ENCODE results near the gene HLCS.

Gene HLCS

DNA sequence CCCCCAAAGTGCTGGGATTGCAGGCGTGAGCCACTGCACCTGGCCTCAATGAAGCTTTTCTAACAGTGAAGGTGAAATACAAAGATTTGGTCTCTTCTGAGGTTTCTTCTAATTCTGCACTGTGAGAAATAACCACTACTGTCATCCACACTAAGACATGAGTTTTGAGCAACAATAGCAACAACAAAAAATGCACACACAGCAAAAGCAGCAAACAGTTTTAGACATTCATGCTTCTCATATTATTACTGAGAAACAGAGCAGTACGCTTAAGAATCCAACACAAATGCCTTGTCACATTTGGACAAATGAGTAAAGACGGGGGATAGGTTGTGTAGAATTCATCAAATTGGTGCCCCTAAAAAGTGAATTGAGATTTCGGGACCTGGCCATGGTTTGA is 151.2 kb downstream of the HLCS start:
- Histone ChIP-seq H2AFZ (ENCODE audit: low read depth) (no peak overlapping the region), H3K4me2 (no peak overlapping the region), H3K36me3 (ENCODE audit: insufficient read depth) (no peaks in the 10 kb centered on the region), H4K20me1 (ENCODE audit: insufficient read depth) (no peaks in the 10 kb centered on the region), H3K4me3 (IDR thresholded peaks at IDR 0.05; ENCODE audit: insufficient read depth, low read depth, low read length) (no peak overlapping the region), H3K4me1 (ENCODE audit: low read depth, poor library complexity, severe bottlenecking) (no peaks in the 10 kb centered on the region), H3K79me2 (ENCODE audit: insufficient read depth, low read depth) (no peaks in the 10 kb centered on the region), H3K27me3 (ENCODE audit: insufficient read depth, low read depth) (no peaks in the 10 kb centered on the region), H3K27ac (no peak overlapping the region), H3K9ac (no peak overlapping the region)
- TF ChIP-seq, protein P1, sequence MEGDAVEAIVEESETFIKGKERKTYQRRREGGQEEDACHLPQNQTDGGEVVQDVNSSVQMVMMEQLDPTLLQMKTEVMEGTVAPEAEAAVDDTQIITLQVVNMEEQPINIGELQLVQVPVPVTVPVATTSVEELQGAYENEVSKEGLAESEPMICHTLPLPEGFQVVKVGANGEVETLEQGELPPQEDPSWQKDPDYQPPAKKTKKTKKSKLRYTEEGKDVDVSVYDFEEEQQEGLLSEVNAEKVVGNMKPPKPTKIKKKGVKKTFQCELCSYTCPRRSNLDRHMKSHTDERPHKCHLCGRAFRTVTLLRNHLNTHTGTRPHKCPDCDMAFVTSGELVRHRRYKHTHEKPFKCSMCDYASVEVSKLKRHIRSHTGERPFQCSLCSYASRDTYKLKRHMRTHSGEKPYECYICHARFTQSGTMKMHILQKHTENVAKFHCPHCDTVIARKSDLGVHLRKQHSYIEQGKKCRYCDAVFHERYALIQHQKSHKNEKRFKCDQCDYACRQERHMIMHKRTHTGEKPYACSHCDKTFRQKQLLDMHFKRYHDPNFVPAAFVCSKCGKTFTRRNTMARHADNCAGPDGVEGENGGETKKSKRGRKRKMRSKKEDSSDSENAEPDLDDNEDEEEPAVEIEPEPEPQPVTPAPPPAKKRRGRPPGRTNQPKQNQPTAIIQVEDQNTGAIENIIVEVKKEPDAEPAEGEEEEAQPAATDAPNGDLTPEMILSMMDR (conservative IDR thresholded peaks at IDR 0.05; ENCODE audit: low read depth, low read length): no peak

DNA sequence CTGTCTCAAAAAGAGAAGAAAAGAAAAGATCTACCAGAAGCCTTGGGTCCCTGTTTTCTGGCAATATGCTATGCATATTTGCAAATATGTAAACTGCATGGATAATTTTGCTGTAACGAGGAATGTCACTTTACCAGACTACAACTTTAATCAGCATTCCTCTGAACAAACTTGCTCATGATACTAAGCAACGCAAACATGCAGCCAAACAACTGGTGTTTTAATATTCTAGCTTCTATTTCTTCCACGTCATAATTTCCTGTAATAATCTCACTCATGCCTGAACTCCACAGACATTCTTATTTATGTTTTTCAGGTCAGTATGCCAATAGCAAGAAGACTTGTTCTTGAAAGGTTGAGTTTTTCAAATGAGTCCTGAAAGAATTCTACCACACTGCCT is 153.4 kb downstream of the HLCS start:
- H2AFZ ChIP-seq (ENCODE audit: low read depth): no peak overlapping the region
- no peaks in the 10 kb centered on the region for H3K27me3 ChIP-seq (ENCODE audit: insufficient read depth, low read depth)
- H3K4me3 ChIP-seq (IDR thresholded peaks at IDR 0.05; ENCODE audit: insufficient read depth, low read depth, low read length): no peak overlapping the region
- no peak overlapping the region for H3K27ac ChIP-seq
- H4K20me1 ChIP-seq (ENCODE audit: insufficient read depth): no peaks in the 10 kb centered on the region
- no peaks in the 10 kb centered on the region for H3K79me2 ChIP-seq (ENCODE audit: insufficient read depth, low read depth)
- H3K9ac ChIP-seq: no peak overlapping the region
- no peaks in the 10 kb centered on the region for H3K36me3 ChIP-seq (ENCODE audit: insufficient read depth)
- H3K4me2 ChIP-seq: no peak overlapping the region
- TF ChIP-seq, protein P1 (conservative IDR thresholded peaks at IDR 0.05; ENCODE audit: low read depth, low read length): no peak
- no peaks in the 10 kb centered on the region for H3K4me1 ChIP-seq (ENCODE audit: low read depth, poor library complexity, severe bottlenecking)

DNA sequence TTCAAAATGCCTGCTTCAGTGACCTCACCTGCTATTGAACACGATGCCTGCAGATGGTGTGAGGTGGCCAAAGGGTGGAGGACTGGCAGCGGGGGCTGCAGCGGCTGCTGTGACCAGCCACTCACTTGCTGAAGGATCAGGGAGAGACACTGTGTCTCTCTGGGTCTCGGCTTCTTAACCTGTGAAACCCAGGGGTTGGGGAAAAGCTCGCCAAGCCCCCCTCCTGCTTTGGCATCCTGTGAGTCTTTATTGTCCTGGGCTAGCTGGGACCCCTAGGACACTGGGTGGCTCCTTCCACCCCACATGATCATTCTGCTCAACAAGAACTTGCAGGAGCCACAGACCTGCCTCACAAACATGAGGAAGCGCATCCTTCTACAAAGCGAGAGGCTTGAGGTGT is 154.7 kb downstream of the HLCS start:
- no peak overlapping the region for H3K27ac ChIP-seq
- TF ChIP-seq, protein P1 (conservative IDR thresholded peaks at IDR 0.05; ENCODE audit: low read depth, low read length): no peak
- H4K20me1 ChIP-seq (ENCODE audit: insufficient read depth): no peaks in the 10 kb centered on the region
- no peaks in the 10 kb centered on the region for H3K27me3 ChIP-seq (ENCODE audit: insufficient read depth, low read depth)
- H3K79me2 ChIP-seq (ENCODE audit: insufficient read depth, low read depth): no peaks in the 10 kb centered on the region
- no peaks in the 10 kb centered on the region for H3K4me1 ChIP-seq (ENCODE audit: low read depth, poor library complexity, severe bottlenecking)
- H3K4me3 ChIP-seq (IDR thresholded peaks at IDR 0.05; ENCODE audit: insufficient read depth, low read depth, low read length): no peak overlapping the region
- no peak overlapping the region for H3K4me2 ChIP-seq
- H3K9ac ChIP-seq: no peak overlapping the region
- H2AFZ ChIP-seq (ENCODE audit: low read depth): no peak overlapping the region
- H3K36me3 ChIP-seq (ENCODE audit: insufficient read depth): no peaks in the 10 kb centered on the region

DNA sequence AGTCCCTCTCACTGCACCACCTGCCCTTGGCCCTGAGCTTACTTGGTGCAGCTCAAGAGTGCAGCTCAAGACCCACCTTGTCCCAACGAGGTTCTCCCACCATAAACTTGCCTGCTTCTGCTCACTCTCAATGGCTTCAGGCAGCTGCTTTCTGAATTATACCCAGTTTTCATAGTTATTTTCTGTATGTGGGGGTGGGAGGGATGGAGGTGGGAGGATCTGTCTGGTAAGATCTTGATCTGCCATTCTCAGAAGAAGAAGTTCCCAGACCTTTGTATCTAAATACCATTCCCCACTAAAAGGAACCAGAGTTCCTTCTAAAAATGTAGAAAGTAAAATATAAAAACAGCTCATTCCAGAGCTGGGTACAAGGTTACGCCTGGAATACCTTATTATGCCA is 156.0 kb downstream of the HLCS start:
- H3K4me3 ChIP-seq (IDR thresholded peaks at IDR 0.05; ENCODE audit: insufficient read depth, low read depth, low read length): no peak overlapping the region
- TF ChIP-seq, protein P1 (conservative IDR thresholded peaks at IDR 0.05; ENCODE audit: low read depth, low read length): no peak
- no peaks in the 10 kb centered on the region for H3K27me3 ChIP-seq (ENCODE audit: insufficient read depth, low read depth)
- no peaks in the 10 kb centered on the region for H4K20me1 ChIP-seq (ENCODE audit: insufficient read depth)
- H3K27ac ChIP-seq: no peak overlapping the region
- H3K4me1 ChIP-seq (ENCODE audit: low read depth, poor library complexity, severe bottlenecking): no peaks in the 10 kb centered on the region
- no peaks in the 10 kb centered on the region for H3K36me3 ChIP-seq (ENCODE audit: insufficient read depth)
- H3K79me2 ChIP-seq (ENCODE audit: insufficient read depth, low read depth): no peaks in the 10 kb centered on the region
- H2AFZ ChIP-seq (ENCODE audit: low read depth): no peak overlapping the region
- no peak overlapping the region for H3K4me2 ChIP-seq
- H3K9ac ChIP-seq: no peak overlapping the region
